ENCODE results near the gene B3GAT2. TPM values are rescaled to one million over a fixed set of nuclear protein-coding genes. Genes with fewer than 3 reads are reported as not detected.

B3GAT2 gene, protein sequence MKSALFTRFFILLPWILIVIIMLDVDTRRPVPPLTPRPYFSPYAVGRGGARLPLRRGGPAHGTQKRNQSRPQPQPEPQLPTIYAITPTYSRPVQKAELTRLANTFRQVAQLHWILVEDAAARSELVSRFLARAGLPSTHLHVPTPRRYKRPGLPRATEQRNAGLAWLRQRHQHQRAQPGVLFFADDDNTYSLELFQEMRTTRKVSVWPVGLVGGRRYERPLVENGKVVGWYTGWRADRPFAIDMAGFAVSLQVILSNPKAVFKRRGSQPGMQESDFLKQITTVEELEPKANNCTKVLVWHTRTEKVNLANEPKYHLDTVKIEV
- under 1 TPM in 1 of 4 donors, not detected in 3; 0.21 TPM for total RNA-seq

DNA sequence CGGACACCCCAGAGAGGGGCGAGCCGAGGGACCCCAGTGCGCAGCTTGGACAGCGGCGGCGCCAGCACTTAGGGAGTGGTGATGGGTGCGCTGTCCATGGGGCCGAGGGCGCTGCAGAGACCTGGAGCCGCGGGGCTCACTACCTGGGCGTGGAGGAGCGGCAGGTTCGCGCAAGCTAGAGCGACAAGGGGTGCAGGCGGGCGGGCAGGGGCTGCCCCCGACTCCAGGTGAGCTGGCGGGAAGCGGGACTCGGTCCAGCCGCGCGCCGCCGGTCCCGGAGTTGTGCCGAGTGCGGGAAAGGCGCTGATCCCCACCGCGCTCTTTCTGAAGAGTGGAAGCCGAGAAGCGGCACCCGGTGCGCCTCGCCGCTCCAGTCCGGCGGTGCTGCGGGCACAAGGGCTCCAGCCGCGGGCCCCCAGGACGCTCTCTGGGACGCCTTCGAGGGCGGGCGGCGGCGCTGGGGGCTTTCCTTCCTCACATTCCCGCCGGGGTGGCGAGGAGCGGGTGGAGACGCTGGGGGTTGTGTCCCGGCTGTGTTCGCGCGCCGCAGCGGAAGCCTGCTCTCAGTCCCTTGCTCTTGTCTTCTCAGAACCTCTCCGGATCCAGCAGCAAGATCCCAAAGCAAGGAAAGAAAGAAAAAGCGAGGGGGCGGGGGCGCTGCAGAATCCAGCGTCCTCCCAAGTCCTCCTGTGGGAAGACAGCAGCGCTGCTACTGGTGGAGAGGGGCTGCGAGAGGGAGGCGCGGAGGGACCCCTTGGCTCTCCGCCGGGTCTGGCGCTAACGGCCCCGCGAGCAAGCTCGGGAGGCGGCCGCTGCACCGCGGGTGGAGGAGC, at the start of gene B3GAT2:
TSS of gene B3GAT2 (minus strand) at position 610 of the 833 bp plus-strand sequence. CDS start 631 bp downstream, outside the sequence.
- Histone ChIP-seq H3K27ac (no peak within 1 kb of the TSS), H3K27me3 (peaks cover 45% of the 10 kb centered on the region), H3K4me3 (peak within 1 kb of the TSS; percentile 65), H3K36me3 (no peaks in the 10 kb centered on the region), H3K9me3 (no peaks in the 10 kb centered on the region), H3K4me1 (peaks cover 25% of the 10 kb centered on the region)
- WGBS, result 1% methylated on average over 42 of the region's 83 CpGs
- TF ChIP-seq POLR2A (IDR thresholded peaks at IDR 0.05), result no peak
- DNase-seq (ENCODE audit: low spot score in 2 of 2), result no peak

DNA sequence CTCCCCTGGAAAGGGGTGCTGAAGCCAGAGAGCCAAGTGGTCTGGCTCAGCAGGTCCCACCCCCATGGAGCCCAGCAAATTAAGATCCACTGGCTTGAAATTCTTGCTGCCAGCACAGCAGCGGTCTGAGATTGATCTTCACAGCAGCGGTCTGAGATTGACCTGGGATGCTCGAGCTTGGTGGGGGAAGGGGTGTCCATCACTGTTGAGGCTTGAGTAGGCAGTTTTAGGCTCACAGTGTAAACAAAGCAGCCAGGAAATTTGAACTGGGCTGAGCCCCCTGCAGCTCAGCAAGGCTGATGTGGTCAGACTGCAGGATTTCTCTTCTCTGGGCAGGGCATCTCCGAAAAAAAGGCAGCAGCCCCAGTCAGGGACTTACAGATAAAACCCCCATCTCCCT, 41.3 kb upstream of the B3GAT2 start:
- WGBS, result 25% methylated on average over 2 of the region's 4 CpGs
- TF ChIP-seq EP300 (IDR thresholded peaks at IDR 0.05) (no peak), POLR2A (IDR thresholded peaks at IDR 0.05) (no peak), POLR2AphosphoS5 (IDR thresholded peaks at IDR 0.05) (no peak)
- TF ChIP-seq, protein P1, sequence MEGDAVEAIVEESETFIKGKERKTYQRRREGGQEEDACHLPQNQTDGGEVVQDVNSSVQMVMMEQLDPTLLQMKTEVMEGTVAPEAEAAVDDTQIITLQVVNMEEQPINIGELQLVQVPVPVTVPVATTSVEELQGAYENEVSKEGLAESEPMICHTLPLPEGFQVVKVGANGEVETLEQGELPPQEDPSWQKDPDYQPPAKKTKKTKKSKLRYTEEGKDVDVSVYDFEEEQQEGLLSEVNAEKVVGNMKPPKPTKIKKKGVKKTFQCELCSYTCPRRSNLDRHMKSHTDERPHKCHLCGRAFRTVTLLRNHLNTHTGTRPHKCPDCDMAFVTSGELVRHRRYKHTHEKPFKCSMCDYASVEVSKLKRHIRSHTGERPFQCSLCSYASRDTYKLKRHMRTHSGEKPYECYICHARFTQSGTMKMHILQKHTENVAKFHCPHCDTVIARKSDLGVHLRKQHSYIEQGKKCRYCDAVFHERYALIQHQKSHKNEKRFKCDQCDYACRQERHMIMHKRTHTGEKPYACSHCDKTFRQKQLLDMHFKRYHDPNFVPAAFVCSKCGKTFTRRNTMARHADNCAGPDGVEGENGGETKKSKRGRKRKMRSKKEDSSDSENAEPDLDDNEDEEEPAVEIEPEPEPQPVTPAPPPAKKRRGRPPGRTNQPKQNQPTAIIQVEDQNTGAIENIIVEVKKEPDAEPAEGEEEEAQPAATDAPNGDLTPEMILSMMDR (IDR thresholded peaks at IDR 0.05), result no peak

DNA sequence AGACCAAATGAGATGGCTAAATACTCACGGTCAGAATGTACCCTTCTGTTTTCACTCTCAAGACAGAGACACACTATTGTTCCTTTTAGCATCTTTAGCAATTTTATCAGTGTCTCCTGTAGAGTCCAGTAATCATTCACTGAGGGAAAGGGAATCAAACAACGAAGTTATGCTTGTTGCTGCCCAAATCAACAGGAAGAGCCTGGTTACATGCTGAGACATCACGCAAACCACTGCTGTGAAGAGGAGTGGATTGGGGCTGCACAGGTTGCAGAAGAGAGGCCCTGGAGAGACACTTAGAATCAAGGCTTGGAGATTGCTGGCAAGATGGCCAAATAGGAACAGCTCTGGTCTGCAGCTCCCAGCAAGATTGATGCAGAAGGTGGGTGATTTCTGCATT, 40.5 kb upstream of the B3GAT2 start:
- H3K36me3 ChIP-seq, result no peaks in the 10 kb centered on the region
- TF ChIP-seq POLR2A (IDR thresholded peaks at IDR 0.05) (no peak), EP300 (IDR thresholded peaks at IDR 0.05) (no peak), POLR2AphosphoS5 (IDR thresholded peaks at IDR 0.05) (no peak)
- TF ChIP-seq, protein P1 (IDR thresholded peaks at IDR 0.05), result no peak
- H3K27ac ChIP-seq, result no peak overlapping the region
- no peak overlapping the region for H3K4me3 ChIP-seq
- no peaks in the 10 kb centered on the region for H3K9me3 ChIP-seq
- H3K27me3 ChIP-seq, result no peaks in the 10 kb centered on the region
- WGBS, result 80% methylated on average over 3 of the region's 3 CpGs
- H3K4me1 ChIP-seq, result no peaks in the 10 kb centered on the region
- DNase-seq (ENCODE audit: low spot score in 2 of 2), result no peak

More for the DNA sequence above, 41.3 kb upstream of the B3GAT2 start:
- no peaks in the 10 kb centered on the region for H3K4me1 ChIP-seq
- peaks cover 5% of the 10 kb centered on the region for H3K9me3 ChIP-seq
- no peaks in the 10 kb centered on the region for H3K27me3 ChIP-seq
- no peaks in the 10 kb centered on the region for H3K36me3 ChIP-seq
- H3K27ac ChIP-seq, result no peak overlapping the region
- H3K4me3 ChIP-seq, result no peak overlapping the region
- DNase-seq (ENCODE audit: low spot score in 2 of 2), result no peak

DNA sequence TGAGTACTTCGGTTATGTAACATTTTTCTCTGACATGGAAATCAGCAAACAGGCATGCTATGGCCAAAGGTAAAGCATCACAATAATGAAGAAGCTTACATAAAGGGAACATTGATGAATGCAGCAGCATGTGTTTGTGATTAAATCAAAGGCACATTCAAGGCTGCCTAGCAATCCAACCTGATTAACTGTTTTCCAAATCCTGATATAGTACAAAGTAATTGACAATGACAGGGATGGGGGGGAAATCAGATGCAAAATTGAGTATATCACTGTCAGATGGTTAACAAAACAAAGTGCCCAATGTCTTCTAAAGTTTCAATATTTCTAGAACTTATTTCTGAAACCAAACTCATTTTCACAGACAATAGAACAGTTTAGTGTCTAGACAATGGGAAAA, 39.2 kb upstream of the B3GAT2 start:
- no peak overlapping the region for H3K4me3 ChIP-seq
- WGBS, result 77% methylated on average over 1 of the region's 1 CpG

DNA sequence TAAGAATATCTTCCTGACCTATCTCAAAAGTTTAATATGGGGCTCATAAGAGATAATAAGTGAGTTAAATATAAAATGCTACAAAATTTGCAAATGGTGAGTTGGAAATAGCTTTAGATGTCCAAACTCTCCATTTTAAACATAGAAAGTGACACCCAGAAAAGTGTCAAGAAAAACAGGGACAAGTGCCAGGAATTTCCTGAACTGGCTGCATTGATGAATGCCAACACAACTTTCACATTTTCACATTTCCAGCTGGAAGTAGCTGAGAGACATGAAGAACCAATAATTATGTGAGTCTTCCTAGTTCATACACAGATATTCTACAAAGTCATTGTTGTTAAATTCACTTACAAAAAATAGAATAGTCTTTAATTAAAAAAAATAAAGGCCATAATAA, 38.6 kb upstream of the B3GAT2 start:
- H3K36me3 ChIP-seq, result no peaks in the 10 kb centered on the region
- no peak for TF ChIP-seq POLR2AphosphoS5 (IDR thresholded peaks at IDR 0.05)
- TF ChIP-seq POLR2A (IDR thresholded peaks at IDR 0.05), result no peak
- TF ChIP-seq, protein P1 (IDR thresholded peaks at IDR 0.05), result no peak
- no peak for TF ChIP-seq EP300 (IDR thresholded peaks at IDR 0.05)
- no peak overlapping the region for H3K27ac ChIP-seq
- no peaks in the 10 kb centered on the region for H3K27me3 ChIP-seq
- H3K9me3 ChIP-seq, result no peaks in the 10 kb centered on the region
- no peaks in the 10 kb centered on the region for H3K4me1 ChIP-seq
- no peak for DNase-seq (ENCODE audit: low spot score in 2 of 2)
- H3K4me3 ChIP-seq, result no peak overlapping the region

More for the DNA sequence above, 39.2 kb upstream of the B3GAT2 start:
- Histone ChIP-seq H3K9me3 (no peaks in the 10 kb centered on the region), H3K36me3 (no peaks in the 10 kb centered on the region), H3K27ac (no peak overlapping the region), H3K4me1 (no peaks in the 10 kb centered on the region), H3K27me3 (no peaks in the 10 kb centered on the region)
- no peak for DNase-seq (ENCODE audit: low spot score in 2 of 2)
- TF ChIP-seq POLR2A (IDR thresholded peaks at IDR 0.05) (no peak), POLR2AphosphoS5 (IDR thresholded peaks at IDR 0.05) (no peak), EP300 (IDR thresholded peaks at IDR 0.05) (no peak)
- TF ChIP-seq, protein P1 (IDR thresholded peaks at IDR 0.05), result no peak
